Activated naive CD8-positive, alpha-beta T cell treated with anti-CD3 and anti-CD28 coated beads, Interleukin-2, amount 50 U/mL, for 24 hours (primary cell): ENCODE data around the gene CACNA1B.

ENCODE experiments used
- ATAC-seq: fragments of 150-1000 bp; cut with Tn5 transposase; one replicate; pipeline ENCODE4 v1.10.0; 2021
- DNase-seq: peaks from one replicate; pipeline ENCODE4 v3.0.0; 2021
- H3K27ac Mint-ChIP-seq: one replicate; pipeline ENCODE4 v1.8.0; 2021; ENCODE audit warnings: mild to moderate bottlenecking, mixed read lengths
- H3K27me3 Mint-ChIP-seq: one replicate; pipeline ENCODE4 v1.8.0; 2021; ENCODE audit warnings: mixed read lengths
- H3K36me3 Mint-ChIP-seq: one replicate; pipeline ENCODE4 v1.8.0; 2021; ENCODE audit warnings: low read depth, mixed read lengths
- H3K4me1 Mint-ChIP-seq: one replicate; pipeline ENCODE4 v1.8.0; 2021; ENCODE audit warnings: mixed read lengths
- H3K4me3 Mint-ChIP-seq: one replicate; pipeline ENCODE4 v1.8.0; 2021; ENCODE audit warnings: mild to moderate bottlenecking, moderate library complexity, mixed read lengths
- H3K9me3 Mint-ChIP-seq: one replicate; pipeline ENCODE4 v1.8.0; 2021; ENCODE audit warnings: mixed read lengths

CACNA1B gene

DNA sequence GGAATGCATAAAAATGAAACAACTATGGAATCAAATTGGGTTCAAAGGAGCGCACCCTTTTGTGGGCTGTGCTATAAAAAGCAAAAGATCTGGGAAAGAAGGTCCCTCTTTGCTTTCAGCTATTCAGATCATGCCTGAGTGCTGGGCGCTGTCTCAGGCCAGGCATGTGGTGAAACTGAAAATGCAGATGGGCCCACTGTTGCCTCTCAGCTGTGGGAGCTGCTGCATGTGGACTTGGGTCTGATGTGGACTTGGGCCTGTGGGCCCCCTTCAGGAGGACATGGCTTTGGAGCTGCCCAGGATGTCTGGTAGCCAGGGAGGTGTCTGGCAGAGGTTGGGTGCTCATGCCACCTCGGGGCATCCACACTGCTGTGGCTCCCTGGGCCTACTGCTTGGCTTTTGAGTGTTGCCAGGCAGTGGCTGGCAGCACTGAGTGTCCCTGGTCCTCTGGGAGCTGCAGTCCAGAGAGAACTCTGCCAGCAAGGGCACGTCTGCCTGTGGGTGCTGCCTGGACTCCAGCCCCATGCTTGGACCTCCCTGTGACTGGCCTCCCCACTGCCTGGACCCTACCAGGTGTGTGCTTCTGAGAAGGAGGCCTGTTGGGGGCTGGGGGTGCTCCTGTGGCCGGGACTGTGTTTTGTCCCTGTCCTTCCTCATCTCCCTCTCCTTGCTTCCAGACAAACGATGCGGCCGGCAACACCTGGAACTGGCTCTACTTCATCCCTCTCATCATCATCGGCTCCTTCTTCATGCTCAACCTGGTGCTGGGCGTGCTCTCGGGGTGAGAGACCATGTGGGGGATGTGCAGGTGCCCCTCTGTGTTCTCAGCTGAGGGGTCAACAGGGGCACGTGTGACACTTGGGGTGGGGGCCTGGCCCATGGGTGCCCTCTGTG lies 74.3 kb downstream of the CACNA1B start:
- peaks cover 7% of the 10 kb centered on the region for H3K9me3 Mint-ChIP-seq
- H3K4me3 Mint-ChIP-seq, result no peak overlapping the region
- peaks cover 7% of the 10 kb centered on the region for H3K27me3 Mint-ChIP-seq
- no peak for DNase-seq
- no peak for ATAC-seq
- H3K4me1 Mint-ChIP-seq, result no peaks in the 10 kb centered on the region
- no peak overlapping the region for H3K27ac Mint-ChIP-seq
- H3K36me3 Mint-ChIP-seq, result no peaks in the 10 kb centered on the region

DNA sequence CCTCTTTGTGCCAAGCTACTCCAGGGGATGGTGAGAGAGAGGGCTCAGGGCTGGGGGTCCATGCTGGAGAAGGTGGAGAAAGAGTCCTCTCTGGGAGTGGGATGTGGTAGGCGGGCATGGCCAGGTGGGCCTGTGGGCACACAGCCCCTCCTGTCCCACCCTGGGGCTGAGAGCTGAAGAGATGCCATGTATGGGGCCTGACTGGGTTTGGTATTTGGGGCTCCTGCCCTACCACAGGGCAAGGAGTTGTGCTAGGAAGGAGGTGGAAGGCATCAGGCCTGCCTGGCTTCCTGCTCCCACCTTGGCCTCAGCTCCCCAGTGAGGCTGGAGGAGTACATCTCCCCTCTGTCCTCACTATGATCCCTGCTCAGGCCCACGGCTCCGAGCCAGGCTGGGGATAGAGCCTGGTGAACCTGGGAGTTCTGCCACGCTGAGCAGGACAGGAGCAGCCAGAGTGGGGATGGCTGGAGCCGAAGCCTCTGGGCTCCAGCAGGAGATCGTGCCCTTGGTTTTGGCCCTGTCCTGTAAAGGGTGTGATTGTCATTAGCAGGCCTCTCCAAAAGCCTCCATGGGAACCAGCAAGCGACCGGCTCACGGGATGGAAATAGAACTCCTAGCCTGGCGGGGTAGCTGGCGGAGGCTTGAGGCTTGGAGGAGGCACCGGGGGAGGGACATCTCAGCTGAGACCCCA lies 75.5 kb downstream of the CACNA1B start:
- Mint-ChIP-seq H3K4me3 (no peak overlapping the region), H3K36me3 (no peaks in the 10 kb centered on the region), H3K9me3 (no peaks in the 10 kb centered on the region), H3K27me3 (peaks cover 7% of the 10 kb centered on the region), H3K4me1 (no peaks in the 10 kb centered on the region), H3K27ac (no peak overlapping the region)
- no peak for DNase-seq
- no peak for ATAC-seq

DNA sequence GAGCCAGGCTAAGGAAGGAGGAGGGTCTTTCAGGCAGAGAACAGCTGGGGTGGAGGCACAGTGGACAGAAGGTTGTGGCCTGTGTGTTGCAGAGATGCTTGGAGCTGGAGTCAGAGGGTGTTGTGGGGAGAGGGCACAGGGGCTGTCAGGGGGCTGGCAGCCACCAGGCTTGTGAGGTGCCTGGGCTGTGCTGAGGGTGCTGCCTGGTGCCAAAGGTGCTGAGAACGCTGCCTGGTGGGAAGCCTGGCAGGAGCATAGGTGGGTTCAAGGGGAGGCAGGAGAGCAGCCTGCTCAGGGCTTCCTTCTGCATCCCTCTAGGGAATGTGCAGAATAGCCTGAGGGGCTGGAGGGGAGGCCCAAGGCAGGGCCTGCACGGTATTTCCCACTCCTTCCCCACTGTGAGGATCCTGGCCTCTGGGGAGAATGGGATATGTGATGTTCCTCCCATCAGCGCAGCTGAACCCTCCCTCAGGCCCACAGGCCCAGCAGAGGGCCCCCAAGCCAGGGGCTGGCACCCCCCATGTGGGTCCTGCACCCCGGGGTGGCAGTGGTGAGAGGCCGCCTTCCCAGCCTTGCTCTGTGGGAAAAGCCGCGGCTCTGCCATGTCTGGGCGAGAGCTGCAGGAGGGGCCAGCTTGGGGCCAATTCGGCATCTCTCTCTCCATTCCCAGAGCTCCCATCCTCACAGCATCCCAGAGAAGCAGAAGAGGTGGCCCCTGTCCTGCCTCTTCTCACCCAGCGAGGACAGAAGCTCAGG lies 76.3 kb downstream of the CACNA1B start:
- DNase-seq, result no peak
- H3K4me3 Mint-ChIP-seq, result no peak overlapping the region
- no peak for ATAC-seq
- H3K9me3 Mint-ChIP-seq, result no peaks in the 10 kb centered on the region
- H3K27me3 Mint-ChIP-seq, result peaks cover 7% of the 10 kb centered on the region
- no peaks in the 10 kb centered on the region for H3K36me3 Mint-ChIP-seq
- H3K4me1 Mint-ChIP-seq, result no peaks in the 10 kb centered on the region
- no peak overlapping the region for H3K27ac Mint-ChIP-seq

DNA sequence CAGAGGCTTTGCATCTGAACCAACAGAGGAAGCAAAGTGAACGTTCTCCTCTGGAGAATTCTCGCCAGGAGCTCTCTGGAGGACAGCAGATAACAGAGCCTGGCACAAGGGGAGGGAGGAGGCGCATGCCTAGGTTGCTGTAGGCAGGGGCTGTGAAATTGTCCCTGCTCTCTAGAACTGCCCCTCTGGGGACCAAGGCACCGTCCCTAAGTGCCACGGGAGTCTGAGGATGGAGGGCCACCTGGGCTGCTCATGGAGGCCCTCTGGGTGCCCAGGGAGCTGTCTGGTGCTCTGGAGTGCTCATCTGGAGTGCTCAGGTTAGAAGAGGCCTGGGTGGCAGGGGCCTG lies 77.6 kb downstream of the CACNA1B start:
- no peaks in the 10 kb centered on the region for H3K36me3 Mint-ChIP-seq
- peaks cover 7% of the 10 kb centered on the region for H3K27me3 Mint-ChIP-seq
- H3K4me3 Mint-ChIP-seq, result no peak overlapping the region
- H3K27ac Mint-ChIP-seq, result no peak overlapping the region
- DNase-seq (no peak), ATAC-seq (no peak)
- H3K4me1 Mint-ChIP-seq, result no peaks in the 10 kb centered on the region
- no peaks in the 10 kb centered on the region for H3K9me3 Mint-ChIP-seq

DNA sequence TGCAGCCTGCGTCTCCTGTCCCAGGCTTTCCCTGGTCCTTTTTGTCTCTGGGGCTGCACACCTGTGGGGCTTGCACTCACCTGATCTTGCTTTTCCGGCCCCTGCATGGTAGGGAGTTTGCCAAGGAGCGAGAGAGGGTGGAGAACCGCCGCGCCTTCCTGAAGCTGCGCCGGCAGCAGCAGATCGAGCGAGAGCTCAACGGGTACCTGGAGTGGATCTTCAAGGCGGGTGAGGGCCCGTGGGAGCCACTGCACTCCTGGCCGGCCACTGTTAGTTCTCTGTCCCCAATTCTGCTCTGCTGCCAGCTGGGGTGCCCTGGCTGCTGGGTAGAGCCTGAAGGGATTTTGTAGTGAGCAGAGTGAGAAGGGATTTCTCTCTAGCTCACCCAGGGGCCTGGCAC lies 78.0 kb downstream of the CACNA1B start:
- DNase-seq (no peak), ATAC-seq (no peak)
- Mint-ChIP-seq H3K4me3 (no peak overlapping the region), H3K27me3 (peaks cover 7% of the 10 kb centered on the region), H3K9me3 (no peaks in the 10 kb centered on the region), H3K4me1 (no peaks in the 10 kb centered on the region), H3K36me3 (no peaks in the 10 kb centered on the region), H3K27ac (no peak overlapping the region)

DNA sequence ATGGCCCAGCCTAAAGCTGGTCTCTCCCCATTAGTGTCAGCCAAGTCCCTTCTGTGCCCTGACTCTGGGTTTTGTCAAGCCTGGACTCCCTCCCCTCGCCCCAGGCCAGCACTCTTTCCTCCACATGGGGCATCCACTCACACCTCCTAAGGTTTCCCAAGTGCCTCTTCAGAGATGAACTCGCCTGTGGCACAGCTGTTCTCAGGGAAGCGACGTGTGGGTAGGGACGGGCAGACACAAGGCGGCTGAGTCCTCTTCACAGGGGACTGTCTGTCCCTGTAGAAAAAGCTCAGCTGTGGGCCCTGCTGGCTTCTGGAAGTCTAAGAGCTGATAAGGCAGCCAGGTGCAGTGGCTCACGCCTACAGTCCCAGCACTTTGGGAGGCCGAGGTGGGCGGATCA lies 78.5 kb downstream of the CACNA1B start:
- DNase-seq (no peak), ATAC-seq (no peak)
- no peaks in the 10 kb centered on the region for H3K36me3 Mint-ChIP-seq
- H3K27ac Mint-ChIP-seq, result no peak overlapping the region
- H3K27me3 Mint-ChIP-seq, result peaks cover 4% of the 10 kb centered on the region
- no peaks in the 10 kb centered on the region for H3K4me1 Mint-ChIP-seq
- H3K9me3 Mint-ChIP-seq, result no peaks in the 10 kb centered on the region
- no peak overlapping the region for H3K4me3 Mint-ChIP-seq

DNA sequence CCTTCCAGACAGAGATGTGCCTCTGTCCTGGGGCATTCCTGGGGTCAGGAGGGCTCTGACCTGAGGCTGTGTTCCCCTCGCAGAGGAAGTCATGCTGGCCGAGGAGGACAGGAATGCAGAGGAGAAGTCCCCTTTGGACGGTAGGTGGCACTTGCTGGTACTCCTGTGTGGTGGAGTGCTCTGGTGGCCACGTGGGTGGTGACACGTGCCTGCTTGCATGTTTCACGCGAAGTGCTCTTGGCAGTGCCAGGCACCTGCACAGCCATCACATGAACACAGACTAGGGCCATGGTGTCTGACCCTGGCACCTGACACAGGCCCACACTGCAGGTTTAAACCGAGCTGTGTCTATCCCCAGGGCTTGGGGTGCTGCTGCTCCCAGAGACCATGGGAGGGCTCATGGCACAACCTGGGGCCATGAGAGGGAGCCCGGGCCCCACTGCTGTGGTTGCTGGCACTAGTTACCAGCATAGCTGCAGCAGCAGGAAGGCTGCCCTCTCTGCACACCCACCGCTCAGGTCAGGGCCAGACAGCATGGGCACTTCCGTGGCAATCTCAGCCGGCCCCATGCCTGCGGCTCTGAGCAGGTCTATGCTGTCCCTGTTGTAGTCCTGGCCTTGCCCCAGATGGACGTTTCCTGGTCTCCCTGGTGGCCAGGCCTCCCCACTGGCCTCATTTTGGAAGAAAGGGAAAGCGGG lies 79.3 kb downstream of the CACNA1B start:
- Mint-ChIP-seq H3K27ac (no peak overlapping the region), H3K4me1 (no peaks in the 10 kb centered on the region), H3K27me3 (peaks cover 6% of the 10 kb centered on the region), H3K36me3 (no peaks in the 10 kb centered on the region), H3K4me3 (no peak overlapping the region), H3K9me3 (no peaks in the 10 kb centered on the region)
- no peak for ATAC-seq
- DNase-seq, result no peak

DNA sequence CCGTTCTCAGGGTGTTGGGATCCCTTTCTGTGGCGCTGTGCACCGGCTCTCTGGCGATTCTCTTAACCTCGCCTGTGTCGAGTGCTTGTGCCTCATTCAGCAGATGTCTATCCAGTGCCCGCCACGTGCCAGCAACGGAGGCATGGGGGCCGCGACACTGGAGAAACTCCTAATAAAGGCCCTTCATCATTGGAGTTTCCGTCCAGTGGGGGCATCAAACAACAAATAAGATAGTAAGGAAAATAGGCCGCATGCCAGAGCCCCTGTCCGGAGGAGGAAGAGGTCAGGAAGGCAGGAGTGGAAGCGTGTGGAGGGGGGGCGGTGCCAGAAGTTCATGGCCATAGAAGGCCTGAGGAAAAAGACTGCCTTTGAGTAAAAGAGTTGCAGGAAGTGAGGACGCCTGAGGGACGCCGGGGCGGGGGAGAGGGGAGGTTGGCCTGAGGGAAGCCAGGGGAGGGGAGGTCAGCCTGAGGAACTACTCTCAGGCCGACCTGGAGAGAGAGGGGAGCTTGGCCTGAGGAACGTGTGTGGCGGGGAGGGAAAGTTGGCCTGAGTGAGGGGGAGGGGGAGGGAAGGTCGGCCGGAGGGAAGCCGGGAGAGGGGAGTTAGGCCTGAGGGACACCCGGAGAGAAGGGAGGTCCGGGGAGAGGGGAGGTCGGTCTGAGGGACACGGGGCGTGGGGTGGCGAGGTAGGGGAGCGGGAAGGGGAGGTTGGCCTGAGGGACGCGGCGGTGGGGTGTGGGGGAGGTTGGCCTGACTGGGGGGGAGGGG lies 82.2 kb downstream of the CACNA1B start:
- no peak overlapping the region for H3K4me3 Mint-ChIP-seq
- H3K36me3 Mint-ChIP-seq, result no peaks in the 10 kb centered on the region
- H3K27ac Mint-ChIP-seq, result no peak overlapping the region
- H3K27me3 Mint-ChIP-seq, result peaks cover 6% of the 10 kb centered on the region
- H3K4me1 Mint-ChIP-seq, result no peaks in the 10 kb centered on the region
- no peak for ATAC-seq
- no peak for DNase-seq
- H3K9me3 Mint-ChIP-seq, result peaks cover 8% of the 10 kb centered on the region

DNA sequence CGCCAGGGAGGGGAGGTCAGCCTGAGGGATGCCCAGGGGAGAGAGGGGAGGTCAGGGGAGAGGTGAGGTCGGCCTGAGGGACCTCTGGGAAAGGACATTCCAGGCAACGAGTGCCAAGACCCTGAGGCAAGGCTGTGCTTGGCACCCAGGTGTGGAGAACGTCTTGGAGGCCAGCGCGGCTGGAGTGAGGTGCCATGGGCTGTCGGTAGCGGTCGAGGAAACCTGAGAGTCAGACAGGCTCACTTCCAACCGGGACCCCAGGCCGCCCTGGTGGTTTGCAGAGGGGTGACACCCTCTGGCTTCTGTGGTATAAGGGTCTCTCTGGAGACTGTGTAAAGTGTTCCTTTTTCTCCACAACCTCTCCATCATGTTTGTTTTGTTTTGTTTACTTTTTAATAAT lies 82.9 kb downstream of the CACNA1B start:
- Mint-ChIP-seq H3K27ac (no peak overlapping the region), H3K27me3 (peaks cover 6% of the 10 kb centered on the region), H3K9me3 (peaks cover 8% of the 10 kb centered on the region), H3K36me3 (no peaks in the 10 kb centered on the region), H3K4me1 (no peaks in the 10 kb centered on the region), H3K4me3 (no peak overlapping the region)
- DNase-seq (no peak), ATAC-seq (no peak)

DNA sequence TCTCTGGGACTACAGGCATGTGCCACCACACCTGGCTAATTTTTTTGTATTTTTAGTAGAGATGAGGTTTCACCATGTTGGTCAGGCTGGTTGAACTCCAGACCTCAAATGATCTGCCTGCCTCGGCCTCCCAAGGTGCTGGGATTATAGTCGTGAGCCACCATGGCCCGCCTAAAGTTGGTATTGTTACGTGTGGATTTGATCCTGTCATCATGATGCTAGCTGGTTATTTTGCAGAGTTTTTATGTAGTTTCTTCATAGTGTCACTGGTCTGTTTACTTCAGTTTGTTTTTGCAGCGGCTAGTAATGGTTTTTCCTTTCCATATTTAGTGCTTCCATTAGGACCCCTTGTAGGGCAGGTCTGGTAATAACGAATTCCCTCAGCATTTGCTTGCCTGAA lies 85.9 kb downstream of the CACNA1B start:
- peaks cover 9% of the 10 kb centered on the region for H3K27me3 Mint-ChIP-seq
- ATAC-seq (no peak), DNase-seq (no peak)
- no peak overlapping the region for H3K27ac Mint-ChIP-seq
- no peak overlapping the region for H3K4me3 Mint-ChIP-seq
- peaks cover 8% of the 10 kb centered on the region for H3K9me3 Mint-ChIP-seq
- no peaks in the 10 kb centered on the region for H3K4me1 Mint-ChIP-seq
- no peaks in the 10 kb centered on the region for H3K36me3 Mint-ChIP-seq

DNA sequence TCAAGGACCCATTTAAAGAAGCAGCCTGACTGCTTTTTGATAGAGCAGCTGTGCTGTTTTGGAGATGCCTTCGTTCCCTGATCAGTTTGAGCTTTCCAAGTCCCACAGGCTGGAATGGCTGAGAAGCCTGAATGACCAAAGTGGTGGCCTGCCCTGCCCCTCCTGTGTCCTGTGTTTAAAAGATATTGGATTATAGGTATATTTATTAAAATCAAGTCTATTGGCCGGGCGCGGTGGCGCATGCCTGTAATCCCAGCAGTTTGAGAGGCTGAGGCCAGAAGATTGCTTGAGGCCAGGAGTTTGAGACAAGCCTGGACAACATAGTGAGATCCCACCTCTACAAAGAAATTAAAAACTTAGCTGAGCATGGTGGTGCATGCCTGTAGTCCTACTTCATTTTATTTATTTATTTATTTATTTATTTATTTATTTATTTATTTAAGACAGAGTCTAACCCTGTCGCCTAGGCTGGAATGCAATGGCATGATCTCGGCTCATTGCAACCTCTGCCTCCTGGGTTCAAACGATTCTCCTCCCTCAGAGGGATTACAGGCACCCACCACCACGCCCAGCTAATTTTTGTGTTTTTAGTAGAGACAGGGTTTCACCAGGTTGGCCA lies 87.7 kb downstream of the CACNA1B start:
- DNase-seq, result no peak
- Mint-ChIP-seq H3K27me3 (peaks cover 10% of the 10 kb centered on the region), H3K4me3 (no peak overlapping the region)

DNA sequence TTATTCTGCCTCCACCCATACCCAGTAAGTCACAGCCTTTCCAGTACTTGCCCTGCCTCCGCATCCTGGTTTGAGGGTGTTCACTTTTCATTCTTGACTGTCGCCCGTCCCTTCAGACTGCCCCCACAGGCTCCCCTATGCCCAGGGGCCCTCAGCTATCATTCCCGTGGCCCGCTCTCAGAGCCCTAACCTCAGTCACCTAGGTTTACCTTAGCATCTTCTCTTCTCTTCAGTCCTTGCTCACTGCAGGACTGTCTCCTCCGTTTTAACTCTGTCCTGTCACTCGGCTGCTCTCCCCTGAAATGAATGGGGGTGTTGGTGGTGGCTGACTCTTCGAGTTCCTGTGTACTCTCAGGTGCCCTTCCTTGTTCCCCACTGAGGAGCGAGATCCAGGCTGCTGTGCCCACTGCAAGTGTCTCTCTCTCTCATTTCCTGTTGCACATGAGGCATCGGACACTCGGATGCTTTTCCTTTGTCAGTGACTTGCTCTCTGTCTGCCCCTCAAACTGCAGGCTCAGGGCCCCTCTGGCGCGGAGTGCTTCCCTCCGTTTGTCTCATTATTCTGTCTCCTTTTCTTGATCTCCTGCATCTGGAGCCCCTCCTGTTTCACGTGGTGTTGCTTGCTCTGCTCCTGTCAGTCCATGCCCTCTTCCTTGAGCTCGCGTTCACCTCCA lies 89.8 kb downstream of the CACNA1B start:
- H3K36me3 Mint-ChIP-seq, result no peaks in the 10 kb centered on the region
- peaks cover 11% of the 10 kb centered on the region for H3K27me3 Mint-ChIP-seq
- DNase-seq, result no peak
- no peak overlapping the region for H3K4me3 Mint-ChIP-seq
- H3K9me3 Mint-ChIP-seq, result peaks cover 8% of the 10 kb centered on the region
- ATAC-seq, result no peak
- no peak overlapping the region for H3K27ac Mint-ChIP-seq
- no peaks in the 10 kb centered on the region for H3K4me1 Mint-ChIP-seq

More for the DNA sequence above, 87.7 kb downstream of the CACNA1B start:
- ATAC-seq, result no peak
- Mint-ChIP-seq H3K27ac (no peak overlapping the region), H3K9me3 (peaks cover 8% of the 10 kb centered on the region), H3K4me1 (no peaks in the 10 kb centered on the region), H3K36me3 (no peaks in the 10 kb centered on the region)

DNA sequence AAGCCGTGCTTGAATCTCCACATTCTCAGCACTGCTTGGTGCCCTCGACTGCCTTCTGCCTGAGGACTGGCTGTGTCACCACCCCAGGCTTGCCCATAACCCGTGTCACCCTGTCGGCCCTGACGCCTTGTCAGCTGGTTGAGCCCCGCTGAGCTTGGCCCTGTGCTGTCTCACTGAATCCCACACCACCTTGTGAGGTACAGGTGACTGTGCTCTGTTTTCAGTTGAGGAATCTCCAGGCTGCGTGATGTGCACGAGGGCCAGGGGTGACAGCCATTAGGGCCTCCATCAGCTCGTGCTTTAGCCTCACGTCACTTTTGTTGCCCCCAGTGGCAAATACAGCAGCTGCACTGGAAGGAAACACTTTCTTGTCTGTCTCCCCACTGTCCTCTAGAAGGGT lies 90.7 kb downstream of the CACNA1B start:
- DNase-seq, result no peak
- no peaks in the 10 kb centered on the region for H3K4me1 Mint-ChIP-seq
- H3K27me3 Mint-ChIP-seq, result peaks cover 11% of the 10 kb centered on the region
- no peak overlapping the region for H3K27ac Mint-ChIP-seq
- no peak overlapping the region for H3K4me3 Mint-ChIP-seq
- no peaks in the 10 kb centered on the region for H3K9me3 Mint-ChIP-seq
- no peaks in the 10 kb centered on the region for H3K36me3 Mint-ChIP-seq
- no peak for ATAC-seq
